SK-N-SH treated with all-trans-retinoic acid at 6 μM for 48 hours (cell line): Measurements from ENCODE around the gene ACSS3.

Experiments
- ATAC-seq: fragments of 200-7000 bp; cut with Tn5 transposase; 3 replicates; pipeline ENCODE4 v1.9.1; 2020; ENCODE audit warnings: mild to moderate bottlenecking, moderate library complexity
- ARNTL ChIP-seq: fragments of 450-650 bp; formaldehyde crosslinking; IDR thresholded peaks from 2 replicates; pipeline ENCODE4 v1.5.0; 2020; ENCODE audit warnings: low read depth, mild to moderate bottlenecking, moderate library complexity, borderline replicate concordance
- ESRRG ChIP-seq: fragments of 250-450 bp; sonication (Bioruptor Pico); IDR thresholded peaks from 2 replicates; pipeline ENCODE4 v1.6.1; 2021; ENCODE audit warnings: mild to moderate bottlenecking
- GLIS3 ChIP-seq: fragments of 250-450 bp; sonication (Bioruptor Pico); IDR thresholded peaks from 2 replicates; pipeline ENCODE4 v1.5.0; 2020; ENCODE audit warnings: mild to moderate bottlenecking, moderate library complexity
- ISL1 ChIP-seq: fragments of 250-450 bp; sonication (Bioruptor Pico); IDR thresholded peaks from 2 replicates; pipeline ENCODE4 v2.1.2; 2022; ENCODE audit warnings: mild to moderate bottlenecking, moderate library complexity
- OSR1 ChIP-seq: fragments of 250-450 bp; sonication (Bioruptor Pico); IDR thresholded peaks from 2 replicates; pipeline ENCODE4 v1.8.0; 2022; ENCODE audit warnings: moderate library complexity, mild to moderate bottlenecking, inconsistent platforms
- PPARA ChIP-seq: fragments of 250-450 bp; sonication (Bioruptor Pico); IDR thresholded peaks from 2 replicates; pipeline ENCODE4 v1.5.0; 2020; ENCODE audit warnings: mild to moderate bottlenecking, borderline replicate concordance
- RARB ChIP-seq: fragments of 250-450 bp; sonication (Bioruptor Pico); IDR thresholded peaks from 2 replicates; pipeline ENCODE4 v1.8.0; 2021; ENCODE audit warnings: mild to moderate bottlenecking, moderate library complexity
- SNAI2 ChIP-seq: fragments of 250-450 bp; sonication (Bioruptor Pico); IDR thresholded peaks from 2 replicates; pipeline ENCODE4 v1.5.0; 2020; ENCODE audit warnings: mild to moderate bottlenecking, moderate library complexity
- TCF4 ChIP-seq: fragments of 250-450 bp; sonication (Bioruptor Pico); IDR thresholded peaks from 2 replicates; pipeline ENCODE4 v1.8.0; 2021; ENCODE audit warnings: mild to moderate bottlenecking, moderate library complexity, borderline replicate concordance
- TOX ChIP-seq: fragments of 250-450 bp; sonication (Bioruptor Pico); IDR thresholded peaks from 2 replicates; pipeline ENCODE4 v1.8.0; 2021; ENCODE audit warnings: mild to moderate bottlenecking, moderate library complexity, borderline replicate concordance
- ZC3H10 ChIP-seq: fragments of 250-450 bp; sonication (Bioruptor Pico); IDR thresholded peaks from 2 replicates; pipeline ENCODE4 v1.5.1; 2021; ENCODE audit warnings: mild to moderate bottlenecking, moderate library complexity
- ZNF565 ChIP-seq: fragments of 450-650 bp; formaldehyde crosslinking; conservative IDR thresholded peaks from 2 replicates; pipeline ENCODE4 v1.5.0; 2020; ENCODE audit warnings: low read depth, mild to moderate bottlenecking, moderate library complexity
- ZNF70 ChIP-seq: fragments of 450-650 bp; formaldehyde crosslinking; IDR thresholded peaks from 2 replicates; pipeline ENCODE4 v1.5.0; 2020; ENCODE audit warnings: mild to moderate bottlenecking, moderate library complexity
- ZNF8 ChIP-seq: fragments of 450-650 bp; formaldehyde crosslinking; IDR thresholded peaks from 2 replicates; pipeline ENCODE4 v1.5.0; 2020; ENCODE audit warnings: mild to moderate bottlenecking, moderate library complexity
- TF ChIP-seq, protein P1 (sequence below): fragments of 250-450 bp; sonication (Bioruptor Pico); IDR thresholded peaks from 2 replicates; pipeline ENCODE4 v1.5.1; 2021; ENCODE audit warnings: mild to moderate bottlenecking, moderate library complexity
- TF ChIP-seq, protein P2 (sequence below): fragments of 250-450 bp; sonication (Bioruptor Pico); IDR thresholded peaks from 2 replicates; pipeline ENCODE4 v1.5.1; 2020; ENCODE audit warnings: low read depth, mild to moderate bottlenecking, moderate library complexity
- TF ChIP-seq, protein P3 (sequence below): fragments of 250-450 bp; sonication (Bioruptor Pico); IDR thresholded peaks from 2 replicates; pipeline ENCODE4 v1.8.0; 2021; ENCODE audit warnings: low read depth, mild to moderate bottlenecking, moderate library complexity, borderline replicate concordance
- TF ChIP-seq, protein P4 (sequence below): fragments of 250-450 bp; sonication (Bioruptor Pico); IDR thresholded peaks from 2 replicates; pipeline ENCODE4 v1.5.0; 2020; ENCODE audit warnings: mild to moderate bottlenecking, moderate library complexity

Gene ACSS3

DNA sequence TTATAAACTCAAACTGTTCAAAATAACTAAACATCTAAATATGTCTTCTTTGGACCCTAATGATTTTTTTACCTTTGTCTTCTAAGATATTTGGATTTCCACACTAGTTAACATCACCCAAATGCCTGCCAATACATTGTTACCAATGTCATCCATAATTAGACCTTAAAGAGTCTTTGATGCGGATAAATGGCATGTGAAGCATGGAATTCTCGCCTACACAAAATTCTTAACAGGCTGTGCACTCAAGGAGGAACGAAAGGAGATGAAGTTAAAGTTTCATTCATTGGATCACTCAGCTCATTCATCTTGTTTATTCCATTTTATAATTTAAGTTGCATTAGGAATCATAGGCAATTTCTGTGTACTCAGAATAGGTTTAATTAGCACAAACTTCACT lies 219.7 kb downstream of the ACSS3 start (continued):
- TF ChIP-seq, protein P1, sequence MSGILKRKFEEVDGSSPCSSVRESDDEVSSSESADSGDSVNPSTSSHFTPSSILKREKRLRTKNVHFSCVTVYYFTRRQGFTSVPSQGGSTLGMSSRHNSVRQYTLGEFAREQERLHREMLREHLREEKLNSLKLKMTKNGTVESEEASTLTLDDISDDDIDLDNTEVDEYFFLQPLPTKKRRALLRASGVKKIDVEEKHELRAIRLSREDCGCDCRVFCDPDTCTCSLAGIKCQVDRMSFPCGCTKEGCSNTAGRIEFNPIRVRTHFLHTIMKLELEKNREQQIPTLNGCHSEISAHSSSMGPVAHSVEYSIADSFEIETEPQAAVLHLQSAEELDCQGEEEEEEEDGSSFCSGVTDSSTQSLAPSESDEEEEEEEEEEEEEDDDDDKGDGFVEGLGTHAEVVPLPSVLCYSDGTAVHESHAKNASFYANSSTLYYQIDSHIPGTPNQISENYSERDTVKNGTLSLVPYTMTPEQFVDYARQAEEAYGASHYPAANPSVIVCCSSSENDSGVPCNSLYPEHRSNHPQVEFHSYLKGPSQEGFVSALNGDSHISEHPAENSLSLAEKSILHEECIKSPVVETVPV (CRISPR knock-in tag) = no peak
- TF ChIP-seq ARNTL (CRISPR knock-in tag) (no peak), ISL1 (CRISPR knock-in tag) (no peak), ESRRG (CRISPR knock-in tag) (no peak), TCF4 (CRISPR knock-in tag) (no peak), ZNF565 (CRISPR knock-in tag) (no peak), RARB (CRISPR knock-in tag) (no peak), ZC3H10 (CRISPR knock-in tag) (no peak), ZNF8 (CRISPR knock-in tag) (no peak), TOX (CRISPR knock-in tag) (no peak)
- TF ChIP-seq, protein P2, sequence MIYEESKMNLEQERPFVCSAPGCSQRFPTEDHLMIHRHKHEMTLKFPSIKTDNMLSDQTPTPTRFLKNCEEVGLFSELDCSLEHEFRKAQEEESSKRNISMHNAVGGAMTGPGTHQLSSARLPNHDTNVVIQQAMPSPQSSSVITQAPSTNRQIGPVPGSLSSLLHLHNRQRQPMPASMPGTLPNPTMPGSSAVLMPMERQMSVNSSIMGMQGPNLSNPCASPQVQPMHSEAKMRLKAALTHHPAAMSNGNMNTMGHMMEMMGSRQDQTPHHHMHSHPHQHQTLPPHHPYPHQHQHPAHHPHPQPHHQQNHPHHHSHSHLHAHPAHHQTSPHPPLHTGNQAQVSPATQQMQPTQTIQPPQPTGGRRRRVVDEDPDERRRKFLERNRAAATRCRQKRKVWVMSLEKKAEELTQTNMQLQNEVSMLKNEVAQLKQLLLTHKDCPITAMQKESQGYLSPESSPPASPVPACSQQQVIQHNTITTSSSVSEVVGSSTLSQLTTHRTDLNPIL (CRISPR knock-in tag) = no peak

DNA sequence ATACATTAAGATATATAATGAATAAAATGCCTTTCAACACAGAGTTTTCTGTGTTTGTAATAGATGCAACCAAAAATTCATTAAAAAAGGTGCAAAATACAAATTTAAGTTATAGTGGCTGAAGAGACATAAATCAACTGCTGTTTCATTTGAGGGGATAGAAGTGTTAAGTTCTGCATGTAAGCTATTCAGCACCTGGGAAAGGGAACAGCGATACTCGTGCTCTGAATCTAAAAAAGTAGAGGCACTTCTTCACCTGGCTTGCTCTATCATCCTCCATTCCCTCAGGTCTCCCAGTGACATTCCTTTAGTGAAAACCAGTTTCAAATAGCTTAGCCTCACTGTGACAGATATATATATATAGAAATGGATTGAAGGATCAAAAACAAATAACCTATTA lies 222.6 kb downstream of the ACSS3 start:
- TF ChIP-seq, protein P1 (CRISPR knock-in tag) = no peak
- TF ChIP-seq ARNTL (CRISPR knock-in tag) (no peak), TCF4 (CRISPR knock-in tag) (no peak), OSR1 (CRISPR knock-in tag) (no peak), ZNF70 (CRISPR knock-in tag) (no peak)
- TF ChIP-seq, protein P3, sequence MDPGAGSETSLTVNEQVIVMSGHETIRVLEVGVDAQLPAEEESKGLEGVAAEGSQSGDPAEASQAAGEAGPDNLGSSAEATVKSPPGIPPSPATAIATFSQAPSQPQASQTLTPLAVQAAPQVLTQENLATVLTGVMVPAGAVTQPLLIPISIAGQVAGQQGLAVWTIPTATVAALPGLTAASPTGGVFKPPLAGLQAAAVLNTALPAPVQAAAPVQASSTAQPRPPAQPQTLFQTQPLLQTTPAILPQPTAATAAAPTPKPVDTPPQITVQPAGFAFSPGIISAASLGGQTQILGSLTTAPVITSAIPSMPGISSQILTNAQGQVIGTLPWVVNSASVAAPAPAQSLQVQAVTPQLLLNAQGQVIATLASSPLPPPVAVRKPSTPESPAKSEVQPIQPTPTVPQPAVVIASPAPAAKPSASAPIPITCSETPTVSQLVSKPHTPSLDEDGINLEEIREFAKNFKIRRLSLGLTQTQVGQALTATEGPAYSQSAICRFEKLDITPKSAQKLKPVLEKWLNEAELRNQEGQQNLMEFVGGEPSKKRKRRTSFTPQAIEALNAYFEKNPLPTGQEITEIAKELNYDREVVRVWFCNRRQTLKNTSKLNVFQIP (CRISPR knock-in tag) = no peak
- no peak for ATAC-seq

DNA sequence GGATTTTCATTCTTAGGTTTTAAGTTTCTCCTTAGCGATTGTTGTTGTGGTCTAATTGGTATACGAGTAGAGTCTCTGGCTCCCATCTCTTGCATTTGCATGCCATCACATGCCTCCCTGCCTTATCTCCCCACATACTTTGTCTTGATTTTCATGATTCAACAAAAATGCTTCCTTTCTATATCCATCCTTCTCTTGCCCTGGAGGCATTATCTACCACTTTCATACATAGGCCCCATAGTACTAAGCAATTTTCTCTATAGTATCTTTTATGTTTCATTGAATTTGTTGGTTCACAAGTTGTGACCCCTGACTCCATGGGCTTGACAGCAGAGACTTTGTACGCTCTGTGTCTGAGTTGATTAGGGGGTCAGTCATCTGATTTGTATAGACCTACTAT lies 226.1 kb downstream of the ACSS3 start:
- TF ChIP-seq GLIS3 (CRISPR knock-in tag) (no peak), ARNTL (CRISPR knock-in tag) (no peak), SNAI2 (no peak), ESRRG (CRISPR knock-in tag) (no peak), ZNF8 (CRISPR knock-in tag) (no peak), ZC3H10 (CRISPR knock-in tag) (no peak), PPARA (no peak), TOX (CRISPR knock-in tag) (no peak), TCF4 (CRISPR knock-in tag) (no peak)
- TF ChIP-seq, protein P4, sequence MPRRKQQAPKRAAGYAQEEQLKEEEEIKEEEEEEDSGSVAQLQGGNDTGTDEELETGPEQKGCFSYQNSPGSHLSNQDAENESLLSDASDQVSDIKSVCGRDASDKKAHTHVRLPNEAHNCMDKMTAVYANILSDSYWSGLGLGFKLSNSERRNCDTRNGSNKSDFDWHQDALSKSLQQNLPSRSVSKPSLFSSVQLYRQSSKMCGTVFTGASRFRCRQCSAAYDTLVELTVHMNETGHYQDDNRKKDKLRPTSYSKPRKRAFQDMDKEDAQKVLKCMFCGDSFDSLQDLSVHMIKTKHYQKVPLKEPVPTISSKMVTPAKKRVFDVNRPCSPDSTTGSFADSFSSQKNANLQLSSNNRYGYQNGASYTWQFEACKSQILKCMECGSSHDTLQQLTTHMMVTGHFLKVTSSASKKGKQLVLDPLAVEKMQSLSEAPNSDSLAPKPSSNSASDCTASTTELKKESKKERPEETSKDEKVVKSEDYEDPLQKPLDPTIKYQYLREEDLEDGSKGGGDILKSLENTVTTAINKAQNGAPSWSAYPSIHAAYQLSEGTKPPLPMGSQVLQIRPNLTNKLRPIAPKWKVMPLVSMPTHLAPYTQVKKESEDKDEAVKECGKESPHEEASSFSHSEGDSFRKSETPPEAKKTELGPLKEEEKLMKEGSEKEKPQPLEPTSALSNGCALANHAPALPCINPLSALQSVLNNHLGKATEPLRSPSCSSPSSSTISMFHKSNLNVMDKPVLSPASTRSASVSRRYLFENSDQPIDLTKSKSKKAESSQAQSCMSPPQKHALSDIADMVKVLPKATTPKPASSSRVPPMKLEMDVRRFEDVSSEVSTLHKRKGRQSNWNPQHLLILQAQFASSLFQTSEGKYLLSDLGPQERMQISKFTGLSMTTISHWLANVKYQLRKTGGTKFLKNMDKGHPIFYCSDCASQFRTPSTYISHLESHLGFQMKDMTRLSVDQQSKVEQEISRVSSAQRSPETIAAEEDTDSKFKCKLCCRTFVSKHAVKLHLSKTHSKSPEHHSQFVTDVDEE (CRISPR knock-in tag) = no peak
- ATAC-seq = no peak
